ENCODE data around the gene ADAMTSL4. TPM values are rescaled to one million over a fixed set of nuclear protein-coding genes. Genes with fewer than 3 reads are reported as not detected.

The ADAMTSL4 gene
- total RNA-seq, 1 donor from 2014 or later: 12.0 TPM

- H3K4me1 ChIP-seq (ENCODE audit: control insufficient read depth in 3 of 3, insufficient read depth in 3 of 3, low read length in 3 of 3): peaks cover 25 to 49% (median 36%) of the 10 kb centered on the region in 3 donors
- peak overlapping the region; percentile 97 to 100 (median 100) for H3K9ac ChIP-seq (ENCODE audit: low read depth in 1 of 3, low read length in 3 of 3)
- H3K27me3 ChIP-seq (ENCODE audit: control insufficient read depth in 3 of 3, insufficient read depth in 3 of 3, low read length in 3 of 3): no peaks in the 10 kb centered on the region
- H3K4me3 ChIP-seq (ENCODE audit: low read length in 3 of 3): peak overlapping the region; percentile 93 to 97 (median 96)
- peak overlapping the region; percentile 100 for H3K27ac ChIP-seq (ENCODE audit: low read depth, low read length)
- peaks cover 17 to 59% (median 50%) of the 10 kb centered on the region in 3 donors for H3K36me3 ChIP-seq (ENCODE audit: control insufficient read depth in 3 of 3, insufficient read depth in 3 of 3, low read length in 3 of 3)
- H3K9me3 ChIP-seq (ENCODE audit: control insufficient read depth in 3 of 3, low read length in 3 of 3): no peaks in the 10 kb centered on the region
Observed at GRCh38 chr1:150575072-150575489, 25.9 kb downstream of the ADAMTSL4 start.

GRCh38 chr1:150575518-150576366, 26.5 kb downstream of the ADAMTSL4 start:
- H3K4me1 ChIP-seq (ENCODE audit: control insufficient read depth in 3 of 3, insufficient read depth in 3 of 3, low read length in 3 of 3): peaks cover 28 to 51% (median 37%) of the 10 kb centered on the region in 3 donors
- peak overlapping the region; percentile 93 to 97 (median 96) for H3K4me3 ChIP-seq (ENCODE audit: low read length in 3 of 3)
- H3K9me3 ChIP-seq (ENCODE audit: control insufficient read depth in 3 of 3, low read length in 3 of 3): no peaks in the 10 kb centered on the region
- no peaks in the 10 kb centered on the region for H3K27me3 ChIP-seq (ENCODE audit: control insufficient read depth in 3 of 3, insufficient read depth in 3 of 3, low read length in 3 of 3)
- H3K9ac ChIP-seq (ENCODE audit: low read depth in 1 of 3, low read length in 3 of 3): peak overlapping the region; percentile 97 to 100 (median 100)
- peaks cover 17 to 59% (median 50%) of the 10 kb centered on the region in 3 donors for H3K36me3 ChIP-seq (ENCODE audit: control insufficient read depth in 3 of 3, insufficient read depth in 3 of 3, low read length in 3 of 3)
- H3K27ac ChIP-seq (ENCODE audit: low read depth, low read length): peak overlapping the region; percentile 100

- Histone ChIP-seq H3K9me3 (ENCODE audit: control insufficient read depth in 3 of 3, low read length in 3 of 3) (no peaks in the 10 kb centered on the region), H3K4me1 (ENCODE audit: control insufficient read depth in 3 of 3, insufficient read depth in 3 of 3, low read length in 3 of 3) (peaks cover 28 to 51% (median 31%) of the 10 kb centered on the region in 3 donors), H3K9ac (ENCODE audit: low read depth in 1 of 3, low read length in 3 of 3) (peak overlapping the region; percentile 97 to 100 (median 100)), H3K36me3 (ENCODE audit: control insufficient read depth in 3 of 3, insufficient read depth in 3 of 3, low read length in 3 of 3) (peaks cover 15 to 55% (median 50%) of the 10 kb centered on the region in 3 donors), H3K27ac (ENCODE audit: low read depth, low read length) (peak overlapping the region; percentile 100), H3K27me3 (ENCODE audit: control insufficient read depth in 3 of 3, insufficient read depth in 3 of 3, low read length in 3 of 3) (no peaks in the 10 kb centered on the region), H3K4me3 (ENCODE audit: low read length in 3 of 3) (peak overlapping the region; percentile 93 to 97 (median 96))
Observed at GRCh38 chr1:150576367-150576711, 27.1 kb downstream of the ADAMTSL4 start.

GRCh38 chr1:150576794-150577556, 27.8 kb downstream of the ADAMTSL4 start:
- Histone ChIP-seq H3K27me3 (ENCODE audit: control insufficient read depth in 3 of 3, insufficient read depth in 3 of 3, low read length in 3 of 3) (no peaks in the 10 kb centered on the region), H3K4me1 (ENCODE audit: control insufficient read depth in 3 of 3, insufficient read depth in 3 of 3, low read length in 3 of 3) (peaks cover 26 to 49% (median 28%) of the 10 kb centered on the region in 3 donors), H3K36me3 (ENCODE audit: control insufficient read depth in 3 of 3, insufficient read depth in 3 of 3, low read length in 3 of 3) (peaks cover 15 to 55% (median 50%) of the 10 kb centered on the region in 3 donors), H3K9ac (ENCODE audit: low read depth in 1 of 3, low read length in 3 of 3) (peak overlapping the region; percentile 97 to 100 (median 100)), H3K9me3 (ENCODE audit: control insufficient read depth in 3 of 3, low read length in 3 of 3) (no peaks in the 10 kb centered on the region), H3K27ac (ENCODE audit: low read depth, low read length) (peak overlapping the region; percentile 100), H3K4me3 (ENCODE audit: low read length in 3 of 3) (peak overlapping the region; percentile 93 to 97 (median 96))

- H3K9ac ChIP-seq (ENCODE audit: low read depth in 1 of 3, low read length in 3 of 3): peak overlapping the region; percentile 97 to 100 (median 100)
- H3K4me3 ChIP-seq (ENCODE audit: low read length in 3 of 3): peak overlapping the region; percentile 93 to 97 (median 96)
- H3K36me3 ChIP-seq (ENCODE audit: control insufficient read depth in 3 of 3, insufficient read depth in 3 of 3, low read length in 3 of 3): peaks cover 15 to 55% (median 50%) of the 10 kb centered on the region in 3 donors
- peaks cover 25 to 46% (median 26%) of the 10 kb centered on the region in 3 donors for H3K4me1 ChIP-seq (ENCODE audit: control insufficient read depth in 3 of 3, insufficient read depth in 3 of 3, low read length in 3 of 3)
- peak overlapping the region; percentile 100 for H3K27ac ChIP-seq (ENCODE audit: low read depth, low read length)
- H3K9me3 ChIP-seq (ENCODE audit: control insufficient read depth in 3 of 3, low read length in 3 of 3): no peaks in the 10 kb centered on the region
- H3K27me3 ChIP-seq (ENCODE audit: control insufficient read depth in 3 of 3, insufficient read depth in 3 of 3, low read length in 3 of 3): no peaks in the 10 kb centered on the region
Observed at GRCh38 chr1:150577557-150578271, 28.5 kb downstream of the ADAMTSL4 start.

- H3K9ac ChIP-seq (ENCODE audit: low read depth in 1 of 3, low read length in 3 of 3): peak overlapping the region; percentile 97 to 100 (median 100)
- H3K4me1 ChIP-seq (ENCODE audit: control insufficient read depth in 3 of 3, insufficient read depth in 3 of 3, low read length in 3 of 3): peaks cover 19 to 38% (median 19%) of the 10 kb centered on the region in 3 donors
- H3K9me3 ChIP-seq (ENCODE audit: control insufficient read depth in 3 of 3, low read length in 3 of 3): no peaks in the 10 kb centered on the region
- H3K27ac ChIP-seq (ENCODE audit: low read depth, low read length): peak overlapping the region; percentile 100
- no peaks in the 10 kb centered on the region for H3K27me3 ChIP-seq (ENCODE audit: control insufficient read depth in 3 of 3, insufficient read depth in 3 of 3, low read length in 3 of 3)
- H3K4me3 ChIP-seq (ENCODE audit: low read length in 3 of 3): peak overlapping the region; percentile 93 to 97 (median 96)
- H3K36me3 ChIP-seq (ENCODE audit: control insufficient read depth in 3 of 3, insufficient read depth in 3 of 3, low read length in 3 of 3): peaks cover 15 to 48% (median 43%) of the 10 kb centered on the region in 3 donors
Observed at GRCh38 chr1:150578272-150579109, 29.3 kb downstream of the ADAMTSL4 start.

GRCh38 chr1:150579110-150579944, 30.1 kb downstream of the ADAMTSL4 start, which contains the start of gene MCL1:
Gene MCL1, minus strand, starts transcription at chr1:150579610. Its CDS starts 80 bp downstream, at chr1:150579530.
- H3K36me3 ChIP-seq (ENCODE audit: control insufficient read depth in 3 of 3, insufficient read depth in 3 of 3, low read length in 3 of 3): peaks cover 15 to 42% (median 38%) of the 10 kb centered on the region in 3 donors
- no peaks in the 10 kb centered on the region for H3K27me3 ChIP-seq (ENCODE audit: control insufficient read depth in 3 of 3, insufficient read depth in 3 of 3, low read length in 3 of 3)
- peaks cover 15 to 32% (median 15%) of the 10 kb centered on the region in 3 donors for H3K4me1 ChIP-seq (ENCODE audit: control insufficient read depth in 3 of 3, insufficient read depth in 3 of 3, low read length in 3 of 3)
- H3K9ac ChIP-seq (ENCODE audit: low read depth in 1 of 3, low read length in 3 of 3): peak within 1 kb of the TSS; percentile 97 to 100 (median 100)
- peak within 1 kb of the TSS; percentile 100 for H3K27ac ChIP-seq (ENCODE audit: low read depth, low read length)
- H3K4me3 ChIP-seq (ENCODE audit: low read length in 3 of 3): peak within 1 kb of the TSS; percentile 93 to 97 (median 96)
- no peaks in the 10 kb centered on the region for H3K9me3 ChIP-seq (ENCODE audit: control insufficient read depth in 3 of 3, low read length in 3 of 3)

GRCh38 chr1:150579945-150580642, 30.9 kb downstream of the ADAMTSL4 start:
- Histone ChIP-seq H3K36me3 (ENCODE audit: control insufficient read depth in 3 of 3, insufficient read depth in 3 of 3, low read length in 3 of 3) (peaks cover 15 to 35% (median 33%) of the 10 kb centered on the region in 3 donors), H3K27ac (ENCODE audit: low read depth, low read length) (peak overlapping the region; percentile 100)

More at GRCh38 chr1:150579945-150580642, 30.9 kb downstream of the ADAMTSL4 start:
- no peaks in the 10 kb centered on the region for H3K9me3 ChIP-seq (ENCODE audit: control insufficient read depth in 3 of 3, low read length in 3 of 3)
- peak overlapping the region; percentile 63 to 88 (median 79) for H3K4me3 ChIP-seq (ENCODE audit: low read length in 3 of 3)
- H3K9ac ChIP-seq (ENCODE audit: low read depth in 1 of 3, low read length in 3 of 3): peak overlapping the region; percentile 82 to 100 (median 94)
- peaks cover 8 to 24% (median 9%) of the 10 kb centered on the region in 3 donors for H3K4me1 ChIP-seq (ENCODE audit: control insufficient read depth in 3 of 3, insufficient read depth in 3 of 3, low read length in 3 of 3)
- H3K27me3 ChIP-seq (ENCODE audit: control insufficient read depth in 3 of 3, insufficient read depth in 3 of 3, low read length in 3 of 3): no peaks in the 10 kb centered on the region
